NT2/D1 (cell line): Measurements from ENCODE around the gene GNA12.
"Not testable (repeated sequence)": the region's sequence is repeated elsewhere in the genome, so short reads cannot be mapped to it uniquely, and the experiment has no call there.

Experiments used
- SUZ12 ChIP-seq: IDR thresholded peaks from 2 replicates; pipeline ENCODE4 v1.6.1; 2011; ENCODE audit not compliant: insufficient read length, insufficient read depth; ENCODE audit errors: extremely low read depth
- YY1 ChIP-seq: IDR thresholded peaks from 2 replicates; pipeline ENCODE4 v1.6.1; 2011; ENCODE audit not compliant: insufficient read length, insufficient read depth
- ZNF274 ChIP-seq: IDR thresholded peaks from 2 replicates; pipeline ENCODE4 v1.6.1; 2011; ENCODE audit warnings: mild to moderate bottlenecking, low read depth, low read length

- not testable (repeated sequence) for TF ChIP-seq SUZ12, ZNF274, YY1
Observed at GRCh38 chr7:2737005-2737743, 106.9 kb downstream of the GNA12 start.
